Lower lobe of right lung (tissue), 2 donors: ENCODE results near the gene ZNF462. TPM values are rescaled to one million over a fixed set of nuclear protein-coding genes. Genes with fewer than 3 reads are reported as not detected.
A peak's percentile ranks its signal among the peaks of the same experiment; 100 is the strongest.

Experiments
- ATAC-seq, 2 donors: fragments of 200-7000 bp; cut with Tn5 transposase; one replicate each; pipeline ENCODE4 v1.9.1; 2020 to 2022; ENCODE audit warnings: mild to moderate bottlenecking in 2 of 2, moderate library complexity in 2 of 2
- DNase-seq: peaks from one replicate; pipeline ENCODE4 v3.0.0-alpha.2; 2020
- H3K27ac ChIP-seq: fragments of 200-600 bp; one replicate; pipeline ENCODE4 v1.8.0; 2022
- H3K27me3 ChIP-seq: fragments of 200-600 bp; one replicate; pipeline ENCODE4 v1.8.0; 2022; ENCODE audit warnings: low read depth
- H3K36me3 ChIP-seq: fragments of 200-600 bp; one replicate; pipeline ENCODE4 v1.8.0; 2022; ENCODE audit warnings: mild to moderate bottlenecking
- H3K4me1 ChIP-seq: fragments of 200-600 bp; one replicate; pipeline ENCODE4 v1.8.0; 2022
- H3K4me3 ChIP-seq: fragments of 200-600 bp; one replicate; pipeline ENCODE4 v1.8.0; 2022; ENCODE audit warnings: mild to moderate bottlenecking
- H3K9me3 ChIP-seq: fragments of 200-600 bp; one replicate; pipeline ENCODE4 v1.8.0; 2022
- intact Hi-C: fragments of 100-400 bp; cut with DNase I; formaldehyde crosslinking; loops from one replicate; pipeline ENCODE4 v1.11.0; 2022
- total RNA-seq: library from RNA; stranded (reverse); fragmentation: NEBNext Ultra II Directional; extraction: Animal tissue kit (Norgen Biotek cat#: 25700); gene quantifications from one replicate; pipeline ENCODE4 v1.2.1, GENCODE V29; 2021
- TF ChIP-seq, protein P1 (sequence below): fragments of 200-600 bp; IDR thresholded peaks from one replicate; pipeline ENCODE4 v1.8.0; 2022; ENCODE audit warnings: antibody characterized with exemption, mild to moderate bottlenecking
- donor health status: DM: no; HTN: yes; CAD: no; lungs with severe emphysema.

Gene ZNF462
- total RNA-seq, 1 donor from 2014 or later = 24.4 TPM

DNA sequence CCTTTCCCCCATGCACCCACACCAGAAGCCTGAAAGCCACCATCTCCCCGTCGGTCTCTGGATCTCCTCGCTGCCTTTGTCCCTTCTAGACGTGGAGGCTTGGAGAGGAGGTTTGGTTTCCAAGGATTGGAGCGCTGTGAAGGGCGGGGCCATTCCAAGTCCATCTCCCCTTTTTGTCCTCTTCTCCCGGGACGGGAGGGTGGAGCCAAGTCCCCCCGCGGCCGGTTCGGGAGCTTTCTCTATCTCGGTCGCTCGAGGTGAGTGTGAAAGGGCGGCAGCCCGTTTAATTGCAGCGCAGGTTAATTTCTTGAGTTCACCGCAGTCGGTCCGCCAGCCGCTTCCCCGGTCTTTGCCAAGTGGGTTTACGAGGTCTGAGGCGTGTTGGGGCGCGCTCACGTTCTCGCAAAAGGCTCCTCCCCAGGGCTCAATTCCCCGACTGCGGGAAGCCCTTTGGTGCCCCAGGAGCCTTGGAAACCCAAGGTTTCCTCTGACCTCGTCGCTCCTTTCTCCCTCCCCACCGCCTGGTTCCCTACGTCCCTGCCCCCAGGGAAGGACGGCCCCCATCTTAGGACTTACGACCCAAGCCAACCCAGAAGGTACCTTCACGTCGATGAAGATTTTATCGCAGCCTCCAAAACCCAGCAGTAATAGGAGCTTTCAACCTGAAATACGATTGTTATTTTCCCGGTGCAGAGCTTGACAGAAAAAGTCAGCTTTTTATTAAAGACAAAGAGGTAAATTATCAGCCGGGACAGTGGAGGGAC is 2.8 kb upstream of the ZNF462 start:
- intact Hi-C loops = no loop called here
- Histone ChIP-seq H3K27ac (peak overlapping the region; percentile 63), H3K4me3 (peak overlapping the region; percentile 73), H3K4me1 (peaks cover 10% of the 10 kb centered on the region), H3K36me3 (no peaks in the 10 kb centered on the region), H3K9me3 (no peaks in the 10 kb centered on the region), H3K27me3 (no peaks in the 10 kb centered on the region)
- DNase-seq = peak; percentile 60
- ATAC-seq = peak; percentile 37 to 46
- TF ChIP-seq, protein P1, sequence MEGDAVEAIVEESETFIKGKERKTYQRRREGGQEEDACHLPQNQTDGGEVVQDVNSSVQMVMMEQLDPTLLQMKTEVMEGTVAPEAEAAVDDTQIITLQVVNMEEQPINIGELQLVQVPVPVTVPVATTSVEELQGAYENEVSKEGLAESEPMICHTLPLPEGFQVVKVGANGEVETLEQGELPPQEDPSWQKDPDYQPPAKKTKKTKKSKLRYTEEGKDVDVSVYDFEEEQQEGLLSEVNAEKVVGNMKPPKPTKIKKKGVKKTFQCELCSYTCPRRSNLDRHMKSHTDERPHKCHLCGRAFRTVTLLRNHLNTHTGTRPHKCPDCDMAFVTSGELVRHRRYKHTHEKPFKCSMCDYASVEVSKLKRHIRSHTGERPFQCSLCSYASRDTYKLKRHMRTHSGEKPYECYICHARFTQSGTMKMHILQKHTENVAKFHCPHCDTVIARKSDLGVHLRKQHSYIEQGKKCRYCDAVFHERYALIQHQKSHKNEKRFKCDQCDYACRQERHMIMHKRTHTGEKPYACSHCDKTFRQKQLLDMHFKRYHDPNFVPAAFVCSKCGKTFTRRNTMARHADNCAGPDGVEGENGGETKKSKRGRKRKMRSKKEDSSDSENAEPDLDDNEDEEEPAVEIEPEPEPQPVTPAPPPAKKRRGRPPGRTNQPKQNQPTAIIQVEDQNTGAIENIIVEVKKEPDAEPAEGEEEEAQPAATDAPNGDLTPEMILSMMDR = no peak

DNA sequence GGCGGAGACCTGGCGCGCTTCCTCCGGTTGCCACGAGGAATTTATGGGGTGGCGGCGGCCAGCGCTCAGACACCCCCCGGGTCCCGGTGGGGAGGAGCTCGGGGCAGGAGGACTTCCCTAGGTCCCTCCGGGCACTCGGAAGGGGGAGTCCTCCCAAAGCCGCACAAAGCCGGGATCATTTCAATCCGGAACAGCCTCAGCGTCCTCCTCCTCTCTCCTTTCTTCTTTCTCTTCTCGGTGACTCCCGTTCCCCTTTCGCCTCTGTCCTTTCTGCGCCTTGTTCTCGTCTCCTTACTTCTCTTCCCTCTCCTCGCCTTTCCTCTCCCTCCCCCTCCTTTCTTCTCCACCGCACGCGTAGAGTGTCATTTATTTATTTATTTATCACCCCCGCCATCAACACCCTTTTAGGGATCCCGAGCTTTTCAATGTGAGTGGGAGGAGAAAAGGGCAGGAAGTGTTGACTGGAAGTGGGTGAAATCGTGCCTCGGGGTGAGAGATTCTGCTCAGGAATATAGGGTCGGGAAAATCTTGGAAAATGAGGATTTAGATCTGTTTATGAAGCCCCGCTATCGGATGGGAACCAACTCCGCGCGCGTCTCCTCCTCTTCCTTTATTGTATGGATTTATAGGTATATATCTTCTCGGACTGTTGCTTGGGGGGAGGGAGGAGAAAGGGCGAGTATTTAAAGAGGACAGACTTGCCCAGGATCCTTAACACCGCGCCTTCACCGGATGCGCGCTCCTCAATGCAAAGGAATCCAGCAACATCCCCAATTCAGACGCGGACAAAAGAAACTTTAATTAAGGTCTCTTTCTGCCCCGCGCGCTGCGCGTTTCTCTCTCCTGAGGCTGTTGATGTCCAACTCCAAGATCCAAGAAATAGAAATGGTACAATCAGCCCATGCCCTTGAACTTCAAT is 2.0 kb upstream of the ZNF462 start:
- DNase-seq = no peak
- Histone ChIP-seq H3K4me3 (peak overlapping the region; percentile 73), H3K9me3 (no peaks in the 10 kb centered on the region), H3K4me1 (peaks cover 14% of the 10 kb centered on the region), H3K36me3 (no peaks in the 10 kb centered on the region), H3K27ac (peak overlapping the region; percentile 63), H3K27me3 (no peaks in the 10 kb centered on the region)
- peak; percentile 46 to 51 for ATAC-seq
- TF ChIP-seq, protein P1 = no peak
- intact Hi-C loops = no loop called here

DNA sequence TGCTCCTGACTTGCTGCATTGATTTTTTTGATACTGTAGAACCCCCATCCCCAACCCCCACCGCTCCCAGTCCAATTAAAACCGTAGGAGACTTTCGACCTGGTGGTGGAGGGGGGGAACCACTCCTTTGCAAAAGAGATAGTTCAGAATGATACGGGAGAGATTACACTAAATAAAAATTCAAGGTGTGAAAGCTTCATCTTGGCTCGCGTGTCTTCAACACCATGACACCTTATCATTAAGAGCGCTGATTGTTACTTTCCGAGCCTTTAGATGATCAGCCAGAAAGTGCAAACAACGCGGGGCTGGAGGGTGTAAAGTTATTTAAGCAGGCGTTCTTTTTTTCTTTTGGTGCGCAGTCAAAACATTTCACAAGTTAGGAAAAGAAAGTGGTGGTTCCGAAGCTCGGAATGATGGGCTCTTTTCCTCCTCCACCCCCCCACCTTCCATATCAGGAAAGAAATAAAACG is 1.3 kb upstream of the ZNF462 start:
- H3K27me3 ChIP-seq = no peaks in the 10 kb centered on the region
- ATAC-seq (no peak), DNase-seq (no peak)
- TF ChIP-seq, protein P1 = no peak
- no peaks in the 10 kb centered on the region for H3K36me3 ChIP-seq
- H3K9me3 ChIP-seq = no peaks in the 10 kb centered on the region
- peak overlapping the region; percentile 73 for H3K4me3 ChIP-seq
- peaks cover 14% of the 10 kb centered on the region for H3K4me1 ChIP-seq
- intact Hi-C loops = no loop called here
- H3K27ac ChIP-seq = peak overlapping the region; percentile 6

DNA sequence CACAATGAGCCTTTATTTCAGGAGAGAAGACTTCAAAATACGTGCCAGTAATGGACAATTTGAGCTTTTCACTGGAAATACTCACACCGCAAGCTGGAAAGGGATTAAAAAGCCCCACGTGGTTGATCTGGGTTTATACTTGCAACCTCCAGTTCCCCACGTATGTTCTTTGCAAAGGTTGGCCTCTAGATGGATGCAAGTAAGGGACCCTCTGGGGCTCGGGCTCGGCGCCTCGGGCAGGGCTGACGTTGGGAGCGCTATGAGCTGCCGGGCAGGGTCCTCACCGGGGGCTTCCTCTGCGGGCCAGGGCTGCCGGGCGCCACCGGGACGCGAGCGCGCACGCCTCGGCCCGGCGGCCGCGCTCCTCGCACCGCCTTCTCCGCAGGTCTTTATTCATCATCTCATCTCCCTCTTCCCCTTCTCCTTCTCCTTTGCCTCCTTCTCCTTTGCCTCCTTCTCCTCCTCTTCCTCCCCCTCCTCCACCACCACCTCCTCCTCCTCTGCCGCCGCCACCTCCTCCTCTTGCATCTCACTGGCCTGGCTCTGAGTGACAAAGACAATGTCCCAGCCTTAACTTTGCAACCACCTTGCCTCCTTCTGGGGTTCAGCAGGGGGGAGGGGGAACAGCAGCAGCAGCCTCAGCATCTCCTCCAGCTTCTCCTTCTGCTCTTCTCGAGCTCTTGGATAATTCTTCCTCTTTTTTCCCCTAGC is 701 bp upstream of the ZNF462 start:
- H3K9me3 ChIP-seq = no peaks in the 10 kb centered on the region
- peak overlapping the region; percentile 82 for H3K27ac ChIP-seq
- DNase-seq = no peak
- intact Hi-C loops = no loop called here
- H3K36me3 ChIP-seq = no peaks in the 10 kb centered on the region
- TF ChIP-seq, protein P1 = no peak
- H3K27me3 ChIP-seq = no peaks in the 10 kb centered on the region
- peak overlapping the region; percentile 73 for H3K4me3 ChIP-seq
- peak; percentile 17 to 31 for ATAC-seq
- H3K4me1 ChIP-seq = peaks cover 14% of the 10 kb centered on the region
